ENCODE results near the gene SHISA7. TPM values are rescaled to one million over a fixed set of nuclear protein-coding genes. Genes with fewer than 3 reads are reported as not detected.
A peak's percentile ranks its signal among the peaks of the same experiment; 100 is the strongest.

Gene SHISA7
- total RNA-seq, 1 donor from 2014 or later = not detected

GRCh38 chr19:55468054-55468393 is 24.9 kb upstream of the SHISA7 start:
- no peaks in the 10 kb centered on the region for H3K36me3 Mint-ChIP-seq (ENCODE audit: low read depth, unreplicated experiment)
- H3K4me1 Mint-ChIP-seq (ENCODE audit: unreplicated experiment) = no peaks in the 10 kb centered on the region
- no peak for DNase-seq (ENCODE audit: low spot score)
- H3K9me3 Mint-ChIP-seq (ENCODE audit: unreplicated experiment) = no peaks in the 10 kb centered on the region
- peaks cover 10% of the 10 kb centered on the region for H3K27me3 Mint-ChIP-seq (ENCODE audit: unreplicated experiment)
- no peak overlapping the region for H3K27ac Mint-ChIP-seq (ENCODE audit: unreplicated experiment)
- peak; percentile 75 for TF ChIP-seq CTCF (IDR thresholded peaks at IDR 0.05; ENCODE audit: unreplicated experiment)
- H3K4me3 Mint-ChIP-seq (ENCODE audit: unreplicated experiment) = no peak overlapping the region

- no peaks in the 10 kb centered on the region for H3K36me3 Mint-ChIP-seq (ENCODE audit: low read depth, unreplicated experiment)
- H3K27me3 Mint-ChIP-seq (ENCODE audit: unreplicated experiment) = peaks cover 12% of the 10 kb centered on the region
These were observed 24.3 kb upstream of the SHISA7 start for GRCh38 chr19:55467236-55468053.

GRCh38 chr19:55466241-55466614 is 23.1 kb upstream of the SHISA7 start:
- Mint-ChIP-seq H3K9me3 (ENCODE audit: unreplicated experiment) (no peaks in the 10 kb centered on the region), H3K4me1 (ENCODE audit: unreplicated experiment) (no peaks in the 10 kb centered on the region), H3K27ac (ENCODE audit: unreplicated experiment) (peak overlapping the region; percentile 28), H3K4me3 (ENCODE audit: unreplicated experiment) (no peak overlapping the region), H3K36me3 (ENCODE audit: low read depth, unreplicated experiment) (no peaks in the 10 kb centered on the region), H3K27me3 (ENCODE audit: unreplicated experiment) (peaks cover 10% of the 10 kb centered on the region)
- no peak for DNase-seq (ENCODE audit: low spot score)
- TF ChIP-seq CTCF (IDR thresholded peaks at IDR 0.05; ENCODE audit: unreplicated experiment) = no peak

More at GRCh38 chr19:55467236-55468053, 24.3 kb upstream of the SHISA7 start:
- TF ChIP-seq CTCF (IDR thresholded peaks at IDR 0.05; ENCODE audit: unreplicated experiment) = peak; percentile 100
- no peaks in the 10 kb centered on the region for H3K9me3 Mint-ChIP-seq (ENCODE audit: unreplicated experiment)
- H3K4me1 Mint-ChIP-seq (ENCODE audit: unreplicated experiment) = no peaks in the 10 kb centered on the region
- H3K4me3 Mint-ChIP-seq (ENCODE audit: unreplicated experiment) = peak overlapping the region; percentile 70
- H3K27ac Mint-ChIP-seq (ENCODE audit: unreplicated experiment) = no peak overlapping the region
- peak; percentile 78 for DNase-seq (ENCODE audit: low spot score)

- H3K27ac Mint-ChIP-seq (ENCODE audit: unreplicated experiment) = no peak overlapping the region
- peak overlapping the region; percentile 20 for H3K4me3 Mint-ChIP-seq (ENCODE audit: unreplicated experiment)
- peaks cover 10% of the 10 kb centered on the region for H3K27me3 Mint-ChIP-seq (ENCODE audit: unreplicated experiment)
- H3K36me3 Mint-ChIP-seq (ENCODE audit: low read depth, unreplicated experiment) = no peaks in the 10 kb centered on the region
- H3K9me3 Mint-ChIP-seq (ENCODE audit: unreplicated experiment) = no peaks in the 10 kb centered on the region
- TF ChIP-seq CTCF (IDR thresholded peaks at IDR 0.05; ENCODE audit: unreplicated experiment) = no peak
- DNase-seq (ENCODE audit: low spot score) = no peak
- H3K4me1 Mint-ChIP-seq (ENCODE audit: unreplicated experiment) = no peaks in the 10 kb centered on the region
These were observed 22.6 kb upstream of the SHISA7 start for GRCh38 chr19:55465460-55466240.

GRCh38 chr19:55464662-55465054 is 21.6 kb upstream of the SHISA7 start, which contains the start of gene C19orf85:
Gene C19orf85, minus strand, starts transcription at chr19:55464751. Its CDS starts 197 bp downstream, at chr19:55464554.
- DNase-seq (ENCODE audit: low spot score) = no peak

More at GRCh38 chr19:55464662-55465054, 21.6 kb upstream of the SHISA7 start, which contains the start of gene C19orf85:
- H3K9me3 Mint-ChIP-seq (ENCODE audit: unreplicated experiment) = no peaks in the 10 kb centered on the region
- H3K4me1 Mint-ChIP-seq (ENCODE audit: unreplicated experiment) = no peaks in the 10 kb centered on the region
- no peak within 1 kb of the TSS for H3K4me3 Mint-ChIP-seq (ENCODE audit: unreplicated experiment)
- TF ChIP-seq CTCF (IDR thresholded peaks at IDR 0.05; ENCODE audit: unreplicated experiment) = no peak
- peaks cover 13% of the 10 kb centered on the region for H3K27me3 Mint-ChIP-seq (ENCODE audit: unreplicated experiment)
- no peaks in the 10 kb centered on the region for H3K36me3 Mint-ChIP-seq (ENCODE audit: low read depth, unreplicated experiment)
- no peak within 1 kb of the TSS for H3K27ac Mint-ChIP-seq (ENCODE audit: unreplicated experiment)
